Nephron (organoid): ENCODE measurements around the gene TMEM63B.

Source experiments
- H3K27ac Mint-ChIP-seq, 3 experiments: 2 replicates each; pipeline ENCODE4 v1.8.0; 2020; ENCODE audit warnings: mixed read lengths in 3 of 3, mild to moderate bottlenecking in 2 of 3, moderate library complexity in 1 of 3
- H3K27me3 Mint-ChIP-seq: 2 replicates; pipeline ENCODE4 v1.8.0; 2021; ENCODE audit warnings: low read depth, mild to moderate bottlenecking, moderate library complexity, mixed read lengths
- H3K36me3 Mint-ChIP-seq: 2 replicates; pipeline ENCODE4 v1.8.0; 2020; ENCODE audit warnings: low read depth, mixed read lengths
- H3K4me1 Mint-ChIP-seq: 2 replicates; pipeline ENCODE4 v1.8.0; 2020; ENCODE audit warnings: mixed read lengths
- H3K4me3 Mint-ChIP-seq, 3 experiments: 2 replicates each; pipeline ENCODE4 v1.8.0; 2020; ENCODE audit warnings: mild to moderate bottlenecking in 3 of 3, mixed read lengths in 3 of 3, moderate library complexity in 2 of 3
- H3K9me3 Mint-ChIP-seq: 2 replicates; pipeline ENCODE4 v1.8.0; 2020; ENCODE audit warnings: mixed read lengths
- CTCF ChIP-seq, 3 experiments: fragments of 200-600 bp; sonication (generic); IDR thresholded peaks; one replicate each; pipeline ENCODE4 v1.5.0; 2021; ENCODE audit warnings: antibody characterized with exemption in 3 of 3; ENCODE audit not compliant: unreplicated experiment in 3 of 3

The TMEM63B gene

GRCh38 chr6:44147256-44147655, 19.9 kb downstream of the TMEM63B start:
- Mint-ChIP-seq H3K27me3 (no peaks in the 10 kb centered on the region), H3K9me3 (no peaks in the 10 kb centered on the region), H3K4me3 (no peak overlapping the region), H3K27ac (no peak overlapping the region), H3K36me3 (peaks cover 65% of the 10 kb centered on the region), H3K4me1 (no peaks in the 10 kb centered on the region)
- TF ChIP-seq CTCF (IDR thresholded peaks at IDR 0.05; ENCODE audit: unreplicated experiment in 3 of 3): no peak

- H3K9me3 Mint-ChIP-seq: no peaks in the 10 kb centered on the region
- no peaks in the 10 kb centered on the region for H3K4me1 Mint-ChIP-seq
- no peak overlapping the region for H3K27ac Mint-ChIP-seq
- no peaks in the 10 kb centered on the region for H3K27me3 Mint-ChIP-seq
- no peak for TF ChIP-seq CTCF (IDR thresholded peaks at IDR 0.05; ENCODE audit: unreplicated experiment in 3 of 3)
- peaks cover 60% of the 10 kb centered on the region for H3K36me3 Mint-ChIP-seq
- no peak overlapping the region for H3K4me3 Mint-ChIP-seq
Observed at GRCh38 chr6:44148306-44148705, 21.0 kb downstream of the TMEM63B start.

GRCh38 chr6:44149369-44150012, 22.1 kb downstream of the TMEM63B start:
- no peak for TF ChIP-seq CTCF (IDR thresholded peaks at IDR 0.05; ENCODE audit: unreplicated experiment in 3 of 3)

GRCh38 chr6:44150317-44150917, 23.1 kb downstream of the TMEM63B start:
- no peak for TF ChIP-seq CTCF (IDR thresholded peaks at IDR 0.05; ENCODE audit: unreplicated experiment in 3 of 3)
- H3K4me1 Mint-ChIP-seq: no peaks in the 10 kb centered on the region
- no peak overlapping the region for H3K4me3 Mint-ChIP-seq
- H3K36me3 Mint-ChIP-seq: peaks cover 49% of the 10 kb centered on the region
- no peaks in the 10 kb centered on the region for H3K27me3 Mint-ChIP-seq
- no peaks in the 10 kb centered on the region for H3K9me3 Mint-ChIP-seq
- H3K27ac Mint-ChIP-seq: no peak overlapping the region

More at GRCh38 chr6:44149369-44150012, 22.1 kb downstream of the TMEM63B start:
- Mint-ChIP-seq H3K4me1 (no peaks in the 10 kb centered on the region), H3K4me3 (no peak overlapping the region), H3K9me3 (no peaks in the 10 kb centered on the region), H3K27ac (no peak overlapping the region), H3K36me3 (peaks cover 50% of the 10 kb centered on the region), H3K27me3 (no peaks in the 10 kb centered on the region)

GRCh38 chr6:44151348-44152108, 24.2 kb downstream of the TMEM63B start:
- Mint-ChIP-seq H3K9me3 (no peaks in the 10 kb centered on the region), H3K27me3 (no peaks in the 10 kb centered on the region), H3K36me3 (peaks cover 41% of the 10 kb centered on the region), H3K27ac (no peak overlapping the region), H3K4me3 (no peak overlapping the region), H3K4me1 (peaks cover 5% of the 10 kb centered on the region)
- peak; percentile 96 to 99 (median 97) for TF ChIP-seq CTCF (IDR thresholded peaks at IDR 0.05; ENCODE audit: unreplicated experiment in 3 of 3)
